Measurements from ENCODE around the gene TAS1R3. TPM values are rescaled to one million over a fixed set of nuclear protein-coding genes. Genes with fewer than 3 reads are reported as not detected.
A peak's percentile ranks its signal among the peaks of the same experiment; 100 is the strongest.

TAS1R3 gene
- 0.40 TPM for total RNA-seq

GRCh38 chr1:1331068-1331965 lies at the start of gene TAS1R3:
TAS1R3 (plus strand) TSS chr1:1331280; CDS start chr1:1331346, 66 bp downstream.
- DNase-seq (ENCODE audit: low spot score), result no peak

DNA sequence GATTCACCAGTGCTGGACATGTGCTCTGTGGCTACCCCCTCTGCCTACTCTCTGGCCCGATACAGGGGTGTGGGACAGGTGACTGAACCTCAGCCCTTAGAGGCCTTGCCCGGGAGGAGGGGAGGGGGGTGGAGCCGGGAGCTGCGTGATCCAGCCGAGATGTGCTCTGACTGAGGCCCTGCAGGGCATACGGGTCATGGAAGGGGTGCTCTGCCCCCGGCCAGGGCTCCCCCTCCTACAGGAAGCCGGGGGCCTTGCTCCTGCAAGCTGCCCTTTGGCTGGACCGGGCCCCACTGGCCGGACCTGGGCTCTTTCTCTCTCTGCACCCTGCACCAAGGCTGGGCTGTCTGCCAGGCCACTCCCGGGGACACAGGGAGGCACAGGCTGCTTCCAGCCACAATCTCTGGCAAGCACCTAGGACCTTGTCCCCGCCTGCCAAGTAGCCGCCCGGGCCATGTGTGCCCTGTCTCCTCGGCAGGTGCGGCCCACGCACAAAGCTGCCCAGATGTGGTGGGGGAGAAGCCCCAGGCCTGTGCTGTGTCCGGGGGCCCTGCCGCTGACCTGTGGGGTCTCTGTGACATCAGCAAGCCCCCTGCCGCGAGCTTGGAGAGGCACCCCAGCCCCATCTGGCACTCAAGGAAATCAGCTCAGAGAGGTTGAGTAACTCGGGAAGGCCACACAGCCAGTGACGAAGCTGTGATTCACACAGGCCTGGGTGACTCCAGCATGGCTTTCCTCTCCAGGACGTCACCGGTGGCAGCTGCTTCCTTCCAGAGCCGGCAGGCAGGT lies 49.4 kb upstream of the TAS1R3 start:
- DNase-seq (ENCODE audit: low spot score), result peak; percentile 86

DNA sequence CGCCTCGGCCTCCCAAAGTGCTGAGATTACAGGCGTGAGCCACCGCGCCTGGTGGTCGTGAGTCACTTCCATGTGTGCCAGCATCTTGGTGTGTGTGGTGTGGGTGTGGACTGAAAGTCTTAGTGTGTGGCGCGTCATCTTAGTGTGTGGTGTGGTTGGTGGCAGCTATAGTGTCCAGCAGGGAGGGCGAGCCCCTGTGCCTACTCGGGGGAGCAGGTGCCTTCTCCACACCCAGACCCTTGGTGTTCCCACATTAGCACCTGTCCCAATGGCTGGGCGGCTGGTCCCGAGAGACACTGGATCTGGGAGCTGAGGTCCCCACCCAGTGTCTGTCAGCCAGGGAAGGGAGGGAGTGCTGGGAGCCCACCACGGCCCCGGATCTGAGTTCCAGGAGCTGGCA lies 48.1 kb upstream of the TAS1R3 start:
- DNase-seq (ENCODE audit: low spot score), result no peak

DNA sequence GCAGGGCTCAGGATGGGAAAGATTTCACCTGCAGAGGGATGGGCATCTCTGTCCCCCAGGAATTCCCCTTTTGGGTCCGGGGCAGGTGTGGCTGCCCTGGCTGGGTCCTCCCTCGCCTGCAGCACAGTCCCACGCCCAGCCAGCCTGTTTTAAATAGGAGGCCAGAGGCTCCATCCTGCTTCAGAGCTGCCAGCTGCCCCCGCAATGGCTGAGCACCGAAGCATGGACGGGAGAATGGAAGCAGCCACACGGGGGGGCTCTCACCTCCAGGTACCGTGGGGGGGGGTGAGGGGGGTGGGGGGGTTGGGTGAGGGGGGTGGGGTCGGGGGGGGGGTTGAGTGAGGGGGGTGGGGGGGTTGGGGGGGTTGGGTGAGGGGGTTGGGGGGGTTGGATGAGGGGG lies 47.3 kb upstream of the TAS1R3 start:
- DNase-seq (ENCODE audit: low spot score), result no peak

DNA sequence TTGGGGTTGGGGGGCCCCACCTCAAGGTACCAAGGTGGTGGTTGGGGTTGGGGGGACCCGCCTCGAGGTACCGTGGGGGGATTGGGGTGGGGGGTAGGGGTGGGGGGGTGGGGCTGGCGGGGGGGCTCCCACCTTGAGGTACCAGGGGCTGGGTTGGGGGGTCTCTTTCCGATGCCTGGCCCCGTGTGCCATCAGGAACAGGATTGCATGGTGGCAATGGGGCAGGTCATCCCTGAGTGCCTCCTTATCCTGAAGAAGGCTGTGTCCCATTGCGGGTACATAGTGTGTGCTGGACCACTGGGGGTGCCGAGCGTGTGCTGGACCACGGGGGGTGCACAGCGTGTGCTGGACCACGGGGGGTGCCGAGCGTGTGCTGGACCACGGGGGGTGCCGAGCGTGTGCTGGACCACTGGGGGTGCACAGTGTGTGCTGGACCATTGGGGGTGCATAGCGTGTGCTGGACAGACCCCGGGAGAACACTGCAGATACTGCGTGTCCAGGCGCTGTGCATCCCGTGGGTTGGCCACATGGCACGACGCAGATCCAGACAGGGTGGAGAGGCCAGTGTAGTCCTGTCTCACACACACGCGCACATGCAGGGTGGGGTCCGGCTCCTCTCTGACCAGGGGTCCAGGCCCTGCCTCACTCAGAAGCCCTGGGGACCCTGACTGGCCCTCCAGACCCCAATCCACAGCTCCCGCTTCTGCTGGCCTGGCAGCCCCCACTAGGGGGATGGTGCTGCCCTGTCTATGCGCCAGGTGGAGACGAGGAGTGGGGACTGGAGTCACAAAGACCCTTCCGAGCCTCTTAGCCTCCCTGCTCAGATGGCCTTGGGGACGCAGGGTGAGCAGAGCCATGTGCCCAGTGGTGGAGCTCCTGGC lies 46.6 kb upstream of the TAS1R3 start:
- DNase-seq (ENCODE audit: low spot score), result no peak

GRCh38 chr1:1285102-1285571 lies 45.9 kb upstream of the TAS1R3 start:
- no peak for DNase-seq (ENCODE audit: low spot score)

DNA sequence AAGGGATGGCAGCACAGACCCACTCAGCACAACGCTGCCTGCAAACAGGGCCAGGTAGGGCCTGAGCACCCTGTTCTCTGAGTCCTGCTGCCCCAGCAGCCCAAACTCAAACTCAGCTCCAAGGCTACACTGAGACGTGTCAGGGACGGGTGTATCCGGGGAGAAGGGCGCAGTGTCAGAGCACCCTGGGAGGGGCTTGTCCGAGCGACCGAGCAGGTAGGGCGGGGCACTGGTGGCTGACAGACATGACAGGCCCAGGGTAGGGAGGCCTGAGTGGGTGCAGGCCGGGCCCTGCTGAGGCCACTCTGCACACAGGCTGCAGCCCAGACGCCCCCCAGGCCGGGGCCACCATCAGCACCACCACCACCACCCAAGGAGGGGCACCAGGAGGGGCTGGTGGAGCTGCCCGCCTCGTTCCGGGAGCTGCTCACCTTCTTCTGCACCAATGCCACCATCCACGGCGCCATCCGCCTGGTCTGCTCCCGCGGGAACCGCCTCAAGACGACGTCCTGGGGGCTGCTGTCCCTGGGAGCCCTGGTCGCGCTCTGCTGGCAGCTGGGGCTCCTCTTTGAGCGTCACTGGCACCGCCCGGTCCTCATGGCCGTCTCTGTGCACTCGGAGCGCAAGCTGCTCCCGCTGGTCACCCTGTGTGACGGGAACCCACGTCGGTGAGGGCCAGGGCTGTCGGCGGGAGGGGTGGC lies 45.3 kb upstream of the TAS1R3 start:
- DNase-seq (ENCODE audit: low spot score), result no peak

- no peak for DNase-seq (ENCODE audit: low spot score)
Measured at GRCh38 chr1:1286313-1287261, 44.5 kb upstream of the TAS1R3 start.

DNA sequence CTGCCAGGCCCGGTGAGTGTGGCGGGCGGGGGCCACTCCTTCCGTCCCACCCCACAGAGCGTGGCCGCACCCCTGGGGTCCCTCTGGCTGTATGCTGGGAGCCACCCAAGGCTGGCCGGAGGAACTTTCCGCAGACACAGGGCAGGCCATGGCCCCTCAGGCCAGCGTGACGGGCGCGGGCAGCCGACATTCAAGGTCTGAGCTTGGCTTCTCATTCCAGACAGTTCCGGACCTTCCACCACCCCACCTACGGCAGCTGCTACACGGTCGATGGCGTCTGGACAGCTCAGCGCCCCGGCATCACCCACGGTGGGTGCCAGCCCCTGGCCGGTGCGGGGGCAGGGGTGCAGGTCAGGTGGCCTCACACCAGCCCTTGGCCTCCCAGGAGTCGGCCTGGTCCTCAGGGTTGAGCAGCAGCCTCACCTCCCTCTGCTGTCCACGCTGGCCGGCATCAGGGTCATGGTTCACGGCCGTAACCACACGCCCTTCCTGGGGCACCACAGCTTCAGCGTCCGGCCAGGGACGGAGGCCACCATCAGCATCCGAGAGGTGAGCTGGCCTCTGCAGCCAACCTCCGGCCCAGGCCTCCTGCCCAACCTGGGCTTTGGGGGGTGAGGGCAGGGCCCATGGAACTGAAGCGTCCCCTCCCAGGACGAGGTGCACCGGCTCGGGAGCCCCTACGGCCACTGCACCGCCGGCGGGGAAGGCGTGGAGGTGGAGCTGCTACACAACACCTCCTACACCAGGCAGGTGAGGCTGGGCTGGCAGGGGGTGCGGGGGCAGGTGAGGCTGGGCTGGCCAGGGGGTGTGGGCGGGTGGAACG lies 43.6 kb upstream of the TAS1R3 start:
- DNase-seq (ENCODE audit: low spot score), result no peak

DNA sequence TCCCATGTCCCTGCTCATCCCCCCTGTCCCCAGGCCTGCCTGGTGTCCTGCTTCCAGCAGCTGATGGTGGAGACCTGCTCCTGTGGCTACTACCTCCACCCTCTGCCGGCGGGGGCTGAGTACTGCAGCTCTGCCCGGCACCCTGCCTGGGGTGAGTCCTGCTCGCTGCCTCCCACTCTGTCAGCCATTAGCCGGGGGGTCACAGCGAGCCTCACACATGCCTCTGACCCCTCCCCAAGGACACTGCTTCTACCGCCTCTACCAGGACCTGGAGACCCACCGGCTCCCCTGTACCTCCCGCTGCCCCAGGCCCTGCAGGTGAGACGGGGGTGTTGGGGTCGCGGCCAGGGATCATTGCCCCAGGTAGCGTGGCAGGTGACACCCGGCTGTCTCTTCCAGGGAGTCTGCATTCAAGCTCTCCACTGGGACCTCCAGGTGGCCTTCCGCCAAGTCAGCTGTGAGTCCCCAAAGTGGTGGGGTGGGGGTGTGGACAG lies 40.8 kb upstream of the TAS1R3 start:
- peak; percentile 56 for DNase-seq (ENCODE audit: low spot score)

DNA sequence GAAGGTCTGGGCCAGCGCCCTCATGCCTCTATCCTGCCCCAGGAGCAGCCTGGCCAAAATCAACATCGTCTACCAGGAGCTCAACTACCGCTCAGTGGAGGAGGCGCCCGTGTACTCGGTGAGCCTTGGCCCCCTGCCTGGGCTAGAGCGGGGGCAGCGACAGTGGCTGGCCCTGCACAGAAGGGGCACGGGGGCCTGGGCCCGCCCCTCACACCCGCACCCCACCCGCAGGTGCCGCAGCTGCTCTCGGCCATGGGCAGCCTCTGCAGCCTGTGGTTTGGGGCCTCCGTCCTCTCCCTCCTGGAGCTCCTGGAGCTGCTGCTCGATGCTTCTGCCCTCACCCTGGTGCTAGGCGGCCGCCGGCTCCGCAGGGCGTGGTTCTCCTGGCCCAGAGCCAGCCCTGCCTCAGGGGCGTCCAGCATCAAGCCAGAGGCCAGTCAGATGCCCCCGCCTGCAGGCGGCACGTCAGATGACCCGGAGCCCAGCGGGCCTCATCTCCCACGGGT lies 40.0 kb upstream of the TAS1R3 start:
- no peak for DNase-seq (ENCODE audit: low spot score)

GRCh38 chr1:1291548-1292441 lies 39.3 kb upstream of the TAS1R3 start:
- DNase-seq (ENCODE audit: low spot score), result peak; percentile 79

- DNase-seq (ENCODE audit: low spot score), result no peak
Measured at GRCh38 chr1:1292442-1292779, 38.7 kb upstream of the TAS1R3 start.

- no peak for DNase-seq (ENCODE audit: low spot score)
Measured at GRCh38 chr1:1292851-1293250, 38.2 kb upstream of the TAS1R3 start.

GRCh38 chr1:1293263-1294249 lies 37.5 kb upstream of the TAS1R3 start:
- DNase-seq (ENCODE audit: low spot score), result no peak

DNA sequence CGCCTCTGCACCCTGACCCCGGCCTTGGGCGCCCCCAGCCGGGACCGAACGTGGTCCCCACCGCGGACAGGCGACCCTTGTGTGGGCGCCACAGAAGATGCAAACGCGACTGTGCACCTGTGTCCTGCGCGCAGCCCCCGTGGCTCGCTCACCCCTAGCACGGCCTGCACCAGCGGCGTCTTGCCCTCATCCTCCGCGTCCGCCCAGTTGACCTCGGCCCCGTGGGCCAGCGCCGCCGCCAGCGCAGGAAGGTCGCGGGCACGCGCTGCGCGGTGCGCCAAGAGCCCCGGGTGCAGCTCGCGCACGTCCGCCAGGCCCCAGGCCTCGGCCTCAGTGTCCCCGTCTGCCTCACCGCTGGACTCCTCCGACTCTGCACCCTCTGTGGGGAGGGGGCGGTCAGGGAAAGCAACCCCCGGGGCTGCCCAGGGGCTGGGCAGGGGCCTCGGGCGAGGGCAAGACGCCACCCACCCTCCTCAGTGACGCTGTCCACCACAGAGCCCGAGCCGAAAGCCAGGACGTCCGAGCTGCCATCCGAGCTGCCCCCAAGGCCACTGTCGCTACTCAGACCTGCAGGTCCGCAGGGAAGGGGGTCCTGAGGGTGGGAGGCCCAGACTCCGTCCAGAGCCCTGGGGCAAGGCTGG lies 36.7 kb upstream of the TAS1R3 start:
- no peak for DNase-seq (ENCODE audit: low spot score)
